ENCODE results near the gene GADD45B.

The GADD45B gene

GRCh38 chr19:2475702-2476450, at the start of gene GADD45B:
Gene GADD45B, plus strand, starts transcription at chr19:2476127. Its CDS starts 232 bp downstream, at chr19:2476359.
- peak; percentile 98 for DNase-seq (ENCODE audit: extremely low spot score, insufficient read length, low read depth)
- FAIRE-seq, result peak; percentile 99

GRCh38 chr19:2426611-2427428, 49.1 kb upstream of the GADD45B start:
- FAIRE-seq, result no peak
- DNase-seq (ENCODE audit: extremely low spot score, insufficient read length, low read depth), result peak; percentile 58

GRCh38 chr19:2427429-2428320, 48.3 kb upstream of the GADD45B start, which contains the start of gene TIMM13:
Gene TIMM13, minus strand, starts transcription at chr19:2427586. Its CDS starts 53 bp downstream, at chr19:2427533.
- FAIRE-seq, result peak; percentile 94
- peak; percentile 93 for DNase-seq (ENCODE audit: extremely low spot score, insufficient read length, low read depth)

GRCh38 chr19:2428321-2428690, 47.6 kb upstream of the GADD45B start:
- FAIRE-seq, result no peak
- no peak for DNase-seq (ENCODE audit: extremely low spot score, insufficient read length, low read depth)

- DNase-seq (ENCODE audit: extremely low spot score, insufficient read length, low read depth) (no peak), FAIRE-seq (no peak)
Measured at GRCh38 chr19:2428756-2429711, 46.9 kb upstream of the GADD45B start.

GRCh38 chr19:2429917-2430535, 45.9 kb upstream of the GADD45B start:
- DNase-seq (ENCODE audit: extremely low spot score, insufficient read length, low read depth), result no peak
- no peak for FAIRE-seq

GRCh38 chr19:2431318-2432055, 44.4 kb upstream of the GADD45B start:
- DNase-seq (ENCODE audit: extremely low spot score, insufficient read length, low read depth) (no peak), FAIRE-seq (no peak)

GRCh38 chr19:2432131-2432848, 43.6 kb upstream of the GADD45B start:
- DNase-seq (ENCODE audit: extremely low spot score, insufficient read length, low read depth), result no peak
- no peak for FAIRE-seq

GRCh38 chr19:2433854-2434253, 42.1 kb upstream of the GADD45B start:
- DNase-seq (ENCODE audit: extremely low spot score, insufficient read length, low read depth) (no peak), FAIRE-seq (no peak)

- no peak for FAIRE-seq
Measured at GRCh38 chr19:2434267-2434666, 41.7 kb upstream of the GADD45B start.

GRCh38 chr19:2434721-2435265, 41.1 kb upstream of the GADD45B start:
- FAIRE-seq, result no peak
- no peak for DNase-seq (ENCODE audit: extremely low spot score, insufficient read length, low read depth)

More at GRCh38 chr19:2434267-2434666, 41.7 kb upstream of the GADD45B start:
- DNase-seq (ENCODE audit: extremely low spot score, insufficient read length, low read depth), result no peak

GRCh38 chr19:2436384-2436783, 39.5 kb upstream of the GADD45B start:
- DNase-seq (ENCODE audit: extremely low spot score, insufficient read length, low read depth) (no peak), FAIRE-seq (no peak)

GRCh38 chr19:2436926-2437325, 39.0 kb upstream of the GADD45B start:
- DNase-seq (ENCODE audit: extremely low spot score, insufficient read length, low read depth) (no peak), FAIRE-seq (no peak)

GRCh38 chr19:2438178-2438577, 37.7 kb upstream of the GADD45B start:
- FAIRE-seq (no peak), DNase-seq (ENCODE audit: extremely low spot score, insufficient read length, low read depth) (no peak)

- DNase-seq (ENCODE audit: extremely low spot score, insufficient read length, low read depth), result no peak
- FAIRE-seq, result no peak
Measured at GRCh38 chr19:2440515-2440914, 35.4 kb upstream of the GADD45B start.

- no peak for FAIRE-seq
- DNase-seq (ENCODE audit: extremely low spot score, insufficient read length, low read depth), result no peak
Measured at GRCh38 chr19:2441096-2441752, 34.7 kb upstream of the GADD45B start.
